ENCODE results near the gene WDR54.
"Not testable (repeated sequence)": the region's sequence is repeated elsewhere in the genome, so short reads cannot be mapped to it uniquely, and the experiment has no call there.

WDR54 gene

DNA sequence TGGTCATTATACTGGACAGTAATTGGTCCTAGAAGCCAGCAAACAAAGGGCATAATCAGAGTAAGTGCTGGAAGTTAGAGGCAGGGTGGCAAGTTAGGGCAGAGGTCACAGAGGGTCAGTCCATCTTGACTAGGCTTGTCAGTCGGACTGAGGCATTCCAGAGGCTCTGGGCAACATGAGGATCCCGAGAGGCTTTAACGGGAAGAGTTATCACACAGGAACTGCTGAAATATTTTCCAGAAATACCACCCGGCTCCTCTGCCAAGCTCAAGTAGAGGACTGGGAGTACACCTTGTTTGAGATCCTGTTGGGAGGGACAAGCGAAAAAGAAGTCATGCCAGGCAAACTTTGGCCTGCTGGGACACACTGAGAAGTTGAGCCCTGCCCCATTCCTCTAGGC is 13.8 kb upstream of the WDR54 start:
- no peak for DNase-seq (ENCODE audit: low spot score)

DNA sequence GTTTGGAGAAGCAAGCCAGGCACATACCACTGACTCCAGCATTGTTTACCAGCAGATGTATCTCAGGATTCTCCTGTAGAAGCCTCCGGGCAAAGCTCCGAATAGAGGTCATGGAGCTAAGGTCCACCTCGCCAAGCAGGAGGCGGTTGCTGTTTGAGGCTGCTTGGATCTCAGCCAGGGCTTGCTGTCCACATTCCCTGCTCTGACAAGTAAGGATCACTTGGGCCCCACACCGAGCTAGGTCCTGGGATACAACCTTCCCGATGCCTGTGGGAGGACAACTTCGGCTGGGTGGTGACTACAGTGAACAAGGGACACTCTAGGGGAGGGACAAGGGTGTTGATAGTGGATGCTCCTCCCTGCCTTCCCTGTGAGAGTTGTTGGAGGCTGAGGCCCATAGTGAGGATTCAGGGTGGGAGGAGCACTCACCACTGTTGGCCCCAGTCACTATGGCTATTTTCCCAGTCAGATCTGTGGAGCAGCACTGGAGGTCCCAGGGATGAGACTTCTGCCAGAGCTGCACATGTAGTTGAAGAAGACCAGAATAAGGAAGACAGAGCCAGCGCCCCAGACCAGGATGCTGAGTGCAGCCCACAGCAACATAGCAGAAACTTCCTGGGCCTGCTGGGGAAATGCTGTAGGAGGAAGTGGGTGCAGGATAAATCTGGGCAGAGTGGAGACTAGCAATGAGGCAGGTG is 8.4 kb upstream of the WDR54 start:
- no peak for DNase-seq (ENCODE audit: low spot score)

DNA sequence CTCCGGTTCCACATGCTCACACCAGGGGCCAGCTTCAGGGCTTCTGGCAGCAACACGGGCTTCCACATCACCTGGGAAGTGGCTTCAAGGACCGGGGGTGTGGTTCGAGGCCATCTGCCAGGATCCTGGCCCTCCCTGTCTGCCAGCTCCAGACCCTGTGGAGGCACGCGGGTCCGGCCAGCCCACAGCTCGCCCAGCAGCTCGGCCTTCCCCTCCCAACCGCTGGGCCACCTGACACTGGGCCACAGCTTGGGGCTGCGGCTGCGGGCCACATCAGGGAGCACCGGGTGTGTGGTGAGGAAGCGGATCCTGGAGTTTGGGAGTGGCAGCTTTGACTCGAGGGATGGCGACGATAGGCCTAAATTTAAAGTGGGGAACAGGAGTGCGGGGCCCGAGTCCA is 7.1 kb upstream of the WDR54 start:
- DNase-seq (ENCODE audit: low spot score), result no peak

DNA sequence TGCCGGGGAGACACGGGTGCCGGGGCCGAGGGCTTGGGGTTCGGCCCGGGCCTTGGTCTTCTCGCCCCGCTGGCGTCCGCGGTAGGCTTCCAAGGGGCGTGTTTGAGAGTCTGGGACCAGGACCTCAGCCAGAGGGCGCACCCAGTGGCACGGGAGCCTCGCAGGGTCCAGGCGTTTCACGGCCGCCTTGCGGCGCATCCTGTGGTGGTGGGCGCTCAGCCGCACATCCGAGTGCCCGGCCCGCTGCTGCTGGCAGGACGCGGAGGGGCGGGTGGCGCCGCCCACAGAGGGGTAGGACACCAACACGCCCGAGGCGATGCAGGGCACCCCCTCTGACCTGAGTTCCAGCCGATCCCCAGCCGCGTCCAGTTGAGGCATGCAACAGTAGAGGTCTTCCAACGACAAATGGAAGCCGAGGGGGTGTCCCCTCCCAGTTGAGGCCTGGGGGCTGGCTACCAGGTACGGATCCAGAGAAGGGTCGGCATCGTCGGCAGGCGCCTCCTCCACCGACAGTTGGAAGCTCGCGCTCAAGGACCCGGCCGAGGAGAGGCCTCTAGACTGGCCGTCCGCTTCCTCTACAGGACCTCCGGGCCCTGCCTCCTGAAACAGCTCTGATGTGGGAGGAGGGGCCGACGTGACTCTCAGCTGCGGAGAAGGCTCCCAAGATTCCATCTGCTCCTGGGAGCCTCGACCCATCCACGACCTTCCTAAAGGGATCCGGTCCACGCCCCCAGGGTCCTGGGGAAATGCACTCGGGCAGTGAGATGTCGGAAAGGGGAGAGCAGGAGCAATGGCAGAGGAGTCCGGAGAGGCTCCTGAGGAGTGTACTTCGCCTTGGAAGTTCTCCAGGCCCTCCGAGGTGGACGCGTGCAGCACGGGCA is 6.4 kb upstream of the WDR54 start:
- DNase-seq (ENCODE audit: low spot score), result no peak

DNA sequence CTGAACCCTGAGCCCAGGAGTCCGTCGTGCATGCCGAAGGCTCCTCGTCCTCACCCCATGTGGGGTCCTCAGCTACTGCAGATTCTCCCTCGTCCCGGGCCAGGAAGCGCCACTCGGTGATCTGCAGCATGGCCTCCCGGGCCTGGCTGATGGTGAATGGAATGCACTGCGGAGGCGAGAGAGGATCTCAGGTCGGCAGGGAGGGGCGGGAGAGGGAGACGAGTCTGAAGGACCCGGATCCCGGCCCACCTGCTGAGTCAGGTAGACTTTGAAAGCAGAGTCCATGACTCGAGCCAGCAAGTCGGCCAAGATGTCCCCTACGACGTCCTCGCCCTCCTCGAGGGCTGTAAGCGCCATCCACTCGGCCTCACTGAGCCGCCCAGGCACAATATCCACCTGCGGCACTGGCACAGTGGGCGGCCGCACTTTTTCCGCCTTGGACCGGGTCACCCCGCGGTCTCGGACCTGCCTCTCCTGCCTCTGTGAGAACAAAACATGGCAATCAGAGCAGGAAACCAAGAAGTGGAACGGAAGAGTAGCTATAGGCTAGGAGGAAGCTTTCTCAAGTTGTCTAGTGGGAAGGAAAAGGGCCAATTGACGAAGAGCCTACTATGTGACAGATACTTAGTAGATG is 5.7 kb upstream of the WDR54 start:
- no peak for DNase-seq (ENCODE audit: low spot score)

DNA sequence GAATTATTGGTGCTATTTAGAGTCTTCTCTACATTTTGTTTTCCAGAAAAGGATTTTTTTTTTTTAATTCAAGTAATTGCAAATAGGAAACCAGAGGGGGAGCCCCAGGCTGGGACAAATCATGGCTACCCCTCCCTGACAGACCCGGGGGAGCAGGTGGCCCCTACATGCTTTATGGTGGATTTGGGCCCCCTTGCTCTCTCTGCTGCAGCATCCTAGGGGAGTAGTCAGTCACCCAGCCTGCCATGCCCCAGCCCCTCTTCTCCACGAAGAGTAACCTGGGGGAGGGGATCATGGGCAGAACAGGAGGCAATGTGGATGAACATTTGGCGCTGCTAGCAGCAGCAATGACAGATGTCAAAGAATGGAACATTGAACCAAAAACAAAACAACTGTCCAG is 4.8 kb upstream of the WDR54 start:
- no peak for DNase-seq (ENCODE audit: low spot score)

DNA sequence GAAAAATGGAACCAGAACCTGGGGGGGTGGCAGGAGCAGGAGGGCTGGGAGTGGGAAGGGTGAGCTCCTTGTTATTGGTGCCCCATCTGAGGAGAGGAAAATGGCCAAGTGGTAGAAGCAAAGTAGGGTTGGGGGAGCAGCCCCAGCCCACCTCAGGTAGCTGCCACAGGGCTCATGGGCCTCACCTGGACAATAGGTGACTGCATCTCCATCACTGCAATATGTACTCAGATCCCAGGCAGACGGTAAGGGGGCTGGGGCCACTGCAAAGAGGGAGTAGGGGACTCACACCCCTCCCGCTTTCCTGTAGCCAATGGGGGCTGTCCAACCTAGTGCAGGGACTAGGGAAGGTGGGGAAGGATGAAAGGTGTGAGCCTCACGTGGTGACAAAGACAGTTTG is 4.3 kb upstream of the WDR54 start:
- DNase-seq (ENCODE audit: low spot score), result no peak

DNA sequence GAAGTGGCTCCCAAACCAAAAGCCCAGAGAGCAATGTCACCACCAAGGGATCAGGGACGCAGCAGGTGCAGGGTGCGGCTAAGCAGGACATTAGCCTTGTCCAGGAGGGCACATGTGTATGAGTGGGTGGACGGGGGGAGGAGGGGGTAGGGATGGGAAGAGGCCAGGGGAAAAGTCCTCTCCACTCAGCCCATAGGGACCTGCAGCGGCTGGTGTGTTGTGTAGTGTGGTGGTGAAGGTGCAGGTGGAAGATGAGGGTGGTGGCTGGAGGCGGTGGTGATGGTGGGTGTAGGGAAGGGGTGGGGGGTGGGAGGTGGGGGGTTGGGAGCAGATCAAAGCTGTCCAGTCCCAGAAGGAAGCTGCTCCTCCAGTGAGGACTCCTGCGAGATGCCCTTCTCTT is 3.8 kb upstream of the WDR54 start:
- no peak for DNase-seq (ENCODE audit: low spot score)

DNA sequence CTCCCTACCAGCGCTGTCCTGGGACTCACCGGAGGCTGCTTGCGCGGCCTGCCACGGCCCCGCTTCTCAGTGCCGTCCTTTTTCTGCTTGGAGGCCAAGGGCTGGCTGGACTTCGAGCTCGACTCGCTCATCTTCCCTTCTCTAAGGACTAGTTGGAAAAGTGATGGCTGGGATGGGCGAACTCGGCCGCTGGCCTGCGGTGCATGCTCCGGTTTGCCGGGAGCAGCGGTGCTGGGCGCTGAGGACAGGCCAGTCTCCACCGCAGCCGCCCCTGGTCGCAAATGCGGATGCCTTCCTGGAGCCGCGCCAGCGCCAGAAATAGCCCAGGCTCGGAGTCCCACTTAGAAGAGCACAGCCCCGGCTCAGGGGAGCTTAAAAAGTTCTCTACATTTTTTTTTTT is 3.2 kb upstream of the WDR54 start:
- DNase-seq (ENCODE audit: low spot score), result no peak

DNA sequence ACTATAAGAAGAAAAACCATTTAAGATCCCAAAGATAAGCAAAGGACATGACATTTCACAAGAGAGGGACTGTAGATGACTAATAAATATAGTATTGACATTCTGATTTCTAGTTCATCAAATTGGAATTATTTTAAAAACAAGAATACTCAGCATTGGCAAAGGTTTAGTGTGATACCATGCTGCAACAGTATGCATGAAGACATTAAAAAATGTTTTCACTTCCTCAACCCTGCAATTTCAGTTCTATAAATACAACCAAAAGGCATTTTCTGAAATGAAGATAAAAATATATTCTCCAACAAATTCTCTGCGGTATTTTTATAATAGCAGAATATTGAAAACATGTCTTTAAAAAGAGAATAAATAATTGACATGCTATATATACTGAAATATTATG is 2.2 kb upstream of the WDR54 start:
- no peak for DNase-seq (ENCODE audit: low spot score)

DNA sequence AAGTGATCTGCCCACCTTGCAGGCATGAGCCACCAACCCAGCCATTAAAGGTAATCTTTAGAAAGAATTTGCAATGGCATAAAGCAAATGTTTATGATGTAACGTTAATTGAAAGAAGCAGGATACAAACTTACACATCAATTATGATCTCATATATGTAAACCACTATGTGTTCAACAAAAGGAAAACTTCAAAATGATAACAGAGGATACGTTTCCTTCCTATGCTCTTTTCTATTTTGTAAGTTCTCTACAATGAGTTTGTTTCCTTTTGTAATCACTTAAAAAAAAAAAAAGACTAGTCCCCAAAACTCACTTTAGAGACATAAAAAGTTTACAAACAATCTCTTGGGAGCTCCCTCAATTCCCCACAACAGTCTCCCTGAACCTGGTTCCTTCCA is 1.5 kb upstream of the WDR54 start:
- no peak for DNase-seq (ENCODE audit: low spot score)

DNA sequence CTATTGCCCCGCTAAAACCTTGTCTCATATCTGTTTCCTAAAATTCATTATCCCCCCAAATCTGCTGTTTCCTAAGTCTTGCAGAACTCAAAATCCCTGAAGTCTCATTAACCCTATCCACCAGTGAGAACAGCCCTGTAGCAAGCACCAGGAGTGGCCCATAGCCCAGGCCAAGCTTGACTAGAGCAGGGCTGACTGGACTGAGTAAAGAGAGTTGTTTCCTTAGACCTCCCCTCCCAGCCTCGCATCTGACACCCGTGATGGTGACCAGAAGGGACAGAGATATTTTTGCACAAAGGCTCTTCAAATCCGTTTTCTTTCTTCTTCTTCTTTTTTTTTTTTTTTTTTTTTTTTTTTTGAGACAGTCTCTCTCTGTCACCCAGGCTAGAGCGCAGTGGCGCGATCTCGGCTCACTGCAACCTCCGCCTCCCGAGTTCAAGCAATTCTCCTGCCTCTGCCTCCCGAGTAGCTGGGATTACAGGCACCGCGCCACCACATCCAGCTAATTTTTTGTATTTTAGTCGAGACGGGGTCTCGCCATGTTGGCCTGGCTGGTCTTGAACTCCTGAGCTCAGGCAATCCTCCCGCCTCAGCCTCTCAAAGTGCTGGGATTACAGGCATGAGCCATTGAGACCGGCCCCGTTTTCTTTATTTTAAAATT is 957 bp upstream of the WDR54 start:
- DNase-seq (ENCODE audit: low spot score), result not testable (repeated sequence)

DNA sequence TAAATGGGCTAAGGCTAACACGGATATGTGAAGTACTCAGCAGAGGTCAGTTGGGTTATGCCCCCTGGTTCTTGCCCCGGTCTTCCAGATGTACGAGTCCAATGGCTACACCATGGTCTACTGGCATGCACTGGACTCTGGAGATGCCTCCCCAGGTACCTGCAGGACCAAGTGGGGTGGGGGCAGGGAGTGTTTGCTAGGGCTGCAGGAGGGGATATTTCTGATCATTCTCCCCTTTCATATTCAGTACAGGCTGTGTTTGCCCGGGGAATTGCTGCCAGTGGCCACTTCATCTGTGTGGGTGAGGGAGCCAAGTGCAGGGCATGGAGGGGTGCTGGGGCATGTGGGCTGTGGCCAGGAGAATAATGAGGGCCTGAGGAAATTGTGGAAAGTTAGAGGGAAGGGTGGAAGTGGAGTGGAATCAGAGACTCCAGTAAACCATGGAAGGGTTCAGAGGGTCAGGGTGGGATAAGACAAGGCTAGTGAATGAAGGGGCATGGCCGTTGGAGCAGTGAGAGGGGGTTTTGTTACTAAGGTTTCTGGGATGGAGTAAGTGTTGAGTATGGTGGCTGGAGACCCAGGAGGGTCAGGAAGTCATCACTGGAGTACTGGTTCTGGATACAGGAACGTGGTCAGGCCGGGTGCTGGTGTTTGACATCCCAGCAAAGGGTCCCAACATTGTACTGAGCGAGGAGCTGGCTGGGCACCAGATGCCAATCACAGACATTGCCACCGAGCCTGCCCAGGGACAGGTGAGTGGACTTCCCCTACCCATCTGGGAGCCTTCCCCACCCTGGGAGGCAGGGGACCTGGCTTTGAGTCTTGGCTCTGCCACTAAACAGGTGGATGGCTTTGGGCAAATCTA is 1.9 kb downstream of the WDR54 start:
- no peak for DNase-seq (ENCODE audit: low spot score)

DNA sequence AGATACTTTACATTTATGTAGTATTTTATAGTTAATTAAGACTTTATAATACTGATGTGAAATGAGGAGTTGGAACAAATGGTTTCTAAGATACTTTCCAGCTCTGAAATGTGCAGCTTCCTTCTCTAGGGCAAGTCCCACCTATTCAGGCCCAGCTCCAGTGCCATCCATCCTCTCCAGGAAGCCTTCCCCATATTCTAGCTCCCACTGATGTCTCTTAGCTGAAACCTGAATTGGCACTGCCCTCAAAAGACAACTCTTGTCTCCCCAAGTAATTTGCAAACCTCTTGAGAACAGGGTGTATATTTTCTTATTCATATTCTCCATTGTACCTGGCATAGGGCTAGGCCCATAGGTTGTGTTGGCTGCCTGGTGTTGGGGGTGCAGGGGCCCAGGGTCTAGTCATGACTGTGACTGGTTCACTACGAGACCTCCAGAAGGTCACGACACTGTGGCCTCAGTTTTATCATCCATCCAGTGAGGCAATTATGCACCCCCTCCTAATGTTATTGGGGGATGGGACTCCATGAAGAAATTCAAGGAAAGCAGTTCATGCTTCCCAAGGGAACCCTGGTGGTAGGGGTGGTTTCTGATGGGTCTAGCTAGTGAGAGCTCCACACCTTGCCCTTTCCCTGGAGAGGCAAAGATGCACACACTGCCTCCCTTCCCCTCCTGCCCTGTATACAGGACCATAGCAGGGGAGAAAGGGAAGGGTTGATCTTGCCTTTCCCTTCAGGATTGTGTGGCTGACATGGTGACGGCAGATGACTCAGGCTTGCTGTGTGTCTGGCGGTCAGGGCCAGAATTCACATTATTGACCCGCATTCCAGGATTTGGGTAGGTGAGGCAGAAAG is 2.8 kb downstream of the WDR54 start:
- DNase-seq (ENCODE audit: low spot score), result no peak

DNA sequence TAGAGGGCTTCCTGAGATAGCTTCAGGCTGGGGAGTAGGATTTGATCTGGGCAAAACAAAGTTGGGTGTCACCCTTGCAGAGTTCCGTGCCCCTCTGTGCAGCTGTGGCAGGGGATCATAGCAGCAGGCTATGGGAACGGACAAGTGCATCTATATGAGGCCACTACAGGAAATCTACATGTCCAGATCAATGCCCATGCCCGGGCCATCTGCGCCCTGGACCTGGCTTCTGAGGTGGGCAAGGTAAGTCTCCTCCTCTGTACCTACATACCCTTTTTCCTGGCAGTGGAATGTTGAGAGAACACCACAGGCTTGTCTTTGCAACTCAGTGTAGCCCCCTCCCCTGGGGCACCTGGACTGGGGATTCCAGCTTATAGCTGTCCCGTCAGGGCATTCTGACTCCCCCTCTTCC is 3.5 kb downstream of the WDR54 start:
- no peak for DNase-seq (ENCODE audit: low spot score)

DNA sequence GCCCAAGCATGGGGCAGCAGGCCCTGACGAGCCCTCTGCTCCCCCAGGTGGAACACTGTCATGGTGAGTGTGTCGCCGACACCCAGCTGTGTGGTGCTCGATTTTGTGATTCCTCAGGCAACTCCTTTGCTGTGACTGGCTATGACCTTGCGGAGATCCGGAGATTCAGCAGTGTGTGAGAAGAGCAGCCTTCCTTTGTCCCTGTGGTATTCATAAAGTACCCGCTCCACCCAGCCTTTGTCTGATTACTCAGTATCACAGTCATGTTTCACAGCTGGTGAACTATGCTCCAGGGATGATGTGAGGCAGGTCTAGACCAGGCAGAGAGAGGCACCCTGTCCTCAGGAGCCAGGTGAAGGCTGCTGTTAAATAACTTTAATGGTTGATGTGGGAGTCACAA is 4.0 kb downstream of the WDR54 start:
- no peak for DNase-seq (ENCODE audit: low spot score)

DNA sequence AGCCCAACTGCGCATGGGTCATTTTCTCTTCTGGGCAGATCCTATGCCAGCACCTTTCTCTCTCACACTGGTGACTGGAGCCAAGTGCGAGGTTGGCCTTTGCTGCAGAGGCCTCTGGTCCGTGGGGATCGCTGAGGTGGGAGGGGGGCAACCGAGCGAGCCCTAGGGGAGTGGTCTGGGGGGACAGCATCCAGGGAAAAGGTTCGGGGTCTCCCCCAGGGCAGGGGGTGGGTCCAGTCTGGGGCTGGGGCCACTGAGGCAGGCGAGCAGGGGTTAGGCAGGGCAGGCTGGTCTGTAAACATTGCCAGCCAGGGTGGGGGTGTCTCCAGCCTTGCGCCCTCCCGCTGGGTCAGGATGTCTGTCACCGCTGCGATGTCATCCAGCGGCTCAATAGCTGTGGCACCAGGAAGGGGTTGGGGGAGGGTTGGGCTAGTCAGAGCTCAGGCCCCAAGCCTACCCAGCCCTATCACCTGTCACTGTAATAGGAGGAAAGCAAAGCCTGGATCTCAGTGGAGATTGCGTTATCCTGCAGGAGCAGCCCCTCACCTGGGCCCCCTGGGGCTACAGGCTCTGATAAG is 4.7 kb downstream of the WDR54 start:
- DNase-seq (ENCODE audit: low spot score), result no peak

DNA sequence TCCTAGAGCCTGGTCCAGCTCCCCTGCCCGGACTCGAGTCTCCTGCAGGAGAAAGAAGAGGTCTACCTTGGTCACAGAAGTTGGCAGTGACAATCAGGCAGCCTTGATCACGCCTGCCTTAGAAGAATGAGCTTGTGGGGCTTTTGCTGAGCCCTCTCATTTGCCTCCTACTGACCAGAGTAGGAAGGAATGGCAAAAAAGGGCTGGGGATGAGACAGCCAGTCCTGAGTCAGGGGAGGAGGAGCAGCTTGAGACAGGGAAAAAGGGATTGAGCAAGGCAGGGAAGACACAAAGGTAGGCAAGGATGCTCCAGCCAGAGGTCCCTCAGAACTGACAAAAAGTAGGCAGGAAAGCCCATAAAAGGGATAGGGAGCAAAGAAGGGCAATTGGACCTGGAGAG is 6.0 kb downstream of the WDR54 start:
- no peak for DNase-seq (ENCODE audit: low spot score)

DNA sequence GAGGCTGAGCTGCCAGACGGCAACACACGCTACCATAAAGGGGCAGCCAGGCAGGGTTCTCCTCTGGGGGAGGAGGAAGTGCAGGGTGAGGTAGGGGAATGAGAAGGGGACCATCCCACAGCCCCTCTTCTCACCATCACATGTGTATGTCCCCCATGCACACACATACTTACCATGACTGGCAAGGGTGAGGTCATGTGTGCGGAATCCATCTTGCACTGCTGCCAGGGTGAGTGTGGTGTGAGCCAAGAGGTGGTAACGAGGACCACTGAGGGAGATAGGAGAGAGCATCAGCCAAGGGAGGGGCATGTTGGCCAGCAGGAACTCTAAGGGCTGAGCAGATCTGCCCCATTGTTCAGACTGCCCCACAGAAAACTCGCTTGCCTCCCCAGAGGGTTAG is 7.1 kb downstream of the WDR54 start:
- no peak for DNase-seq (ENCODE audit: low spot score)
